Esophagus squamous epithelium (tissue), 4 donors: ENCODE measurements around the gene LRRTM2.

Source experiments
- POLR2A ChIP-seq, 4 donors: fragments of 450-650 bp; IDR thresholded peaks; one replicate each; pipeline ENCODE4 v1.6.1; 2017; ENCODE audit warnings: antibody characterized with exemption in 4 of 4, mild to moderate bottlenecking in 4 of 4, moderate library complexity in 3 of 4
- TF ChIP-seq, protein P1 (sequence below), 6 experiments: fragments of 450-650 bp in 4 of 6; fragments of 200-600 bp in 2 of 6; sonication (generic) in 2 of 6; IDR thresholded peaks; one replicate each; pipeline ENCODE4 v1.5.1; 2016 to 2019; ENCODE audit warnings: antibody characterized with exemption in 6 of 6, mild to moderate bottlenecking in 4 of 6, moderate library complexity in 4 of 6

DNA sequence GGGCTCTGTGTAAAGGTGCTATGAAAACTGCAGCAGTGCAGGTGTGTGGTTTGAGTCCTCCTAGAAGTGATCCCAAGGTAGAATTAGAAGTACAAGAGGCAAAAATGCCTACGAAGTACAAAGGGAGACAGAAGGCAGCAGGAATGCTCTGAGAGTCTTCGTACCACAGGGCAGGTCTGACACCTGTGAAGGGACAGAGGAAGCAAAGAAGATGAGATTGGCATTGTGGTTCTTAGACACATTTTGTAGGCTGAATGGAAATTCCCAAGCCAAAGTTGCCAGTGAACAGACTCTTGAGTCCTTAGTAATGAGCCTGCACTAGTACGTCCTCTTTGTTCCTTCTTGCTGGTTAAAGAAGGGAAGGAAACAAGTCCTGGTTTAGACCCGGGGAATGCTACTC lies 1.7 kb upstream of the LRRTM2 start:
- TF ChIP-seq, protein P1, sequence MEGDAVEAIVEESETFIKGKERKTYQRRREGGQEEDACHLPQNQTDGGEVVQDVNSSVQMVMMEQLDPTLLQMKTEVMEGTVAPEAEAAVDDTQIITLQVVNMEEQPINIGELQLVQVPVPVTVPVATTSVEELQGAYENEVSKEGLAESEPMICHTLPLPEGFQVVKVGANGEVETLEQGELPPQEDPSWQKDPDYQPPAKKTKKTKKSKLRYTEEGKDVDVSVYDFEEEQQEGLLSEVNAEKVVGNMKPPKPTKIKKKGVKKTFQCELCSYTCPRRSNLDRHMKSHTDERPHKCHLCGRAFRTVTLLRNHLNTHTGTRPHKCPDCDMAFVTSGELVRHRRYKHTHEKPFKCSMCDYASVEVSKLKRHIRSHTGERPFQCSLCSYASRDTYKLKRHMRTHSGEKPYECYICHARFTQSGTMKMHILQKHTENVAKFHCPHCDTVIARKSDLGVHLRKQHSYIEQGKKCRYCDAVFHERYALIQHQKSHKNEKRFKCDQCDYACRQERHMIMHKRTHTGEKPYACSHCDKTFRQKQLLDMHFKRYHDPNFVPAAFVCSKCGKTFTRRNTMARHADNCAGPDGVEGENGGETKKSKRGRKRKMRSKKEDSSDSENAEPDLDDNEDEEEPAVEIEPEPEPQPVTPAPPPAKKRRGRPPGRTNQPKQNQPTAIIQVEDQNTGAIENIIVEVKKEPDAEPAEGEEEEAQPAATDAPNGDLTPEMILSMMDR (IDR thresholded peaks at IDR 0.05), result no peak
- no peak for TF ChIP-seq POLR2A (IDR thresholded peaks at IDR 0.05)
